Liver (tissue), 9 donors: ENCODE results near the gene NTNG1. TPM values are rescaled to one million over a fixed set of nuclear protein-coding genes. Genes with fewer than 3 reads are reported as not detected.

ENCODE experiments used
- DNase-seq: peaks from one replicate; pipeline ENCODE4 v3.0.0-alpha.2; 2017; ENCODE audit warnings: low spot score
- H3K27ac ChIP-seq, 2 donors: one replicate each; pipeline ENCODE4 v1.7.0; 2013; ENCODE audit warnings: inconsistent platforms in 2 of 2, low read length in 2 of 2, control low read depth in 1 of 2, low read depth in 1 of 2, mild to moderate bottlenecking in 1 of 2
- H3K27me3 ChIP-seq, 4 donors: one replicate each; pipeline versions ENCODE4 v1.6.1 to v1.7.0; 2013; ENCODE audit warnings: low read length in 3 of 4, inconsistent platforms in 1 of 4, mild to moderate bottlenecking in 1 of 4, moderate library complexity in 1 of 4; ENCODE audit not compliant: control insufficient read depth in 4 of 4, insufficient read depth in 4 of 4
- H3K36me3 ChIP-seq, 4 donors: one replicate each; pipeline versions ENCODE4 v1.6.1 to v1.7.0; 2013; ENCODE audit warnings: low read length in 3 of 4, mild to moderate bottlenecking in 3 of 4, low read depth in 1 of 4, moderate library complexity in 1 of 4; ENCODE audit not compliant: control insufficient read depth in 4 of 4, insufficient read depth in 3 of 4
- H3K4me1 ChIP-seq, 4 donors: one replicate each; pipeline versions ENCODE4 v1.6.1 to v1.7.0; 2013; ENCODE audit warnings: low read length in 3 of 4, mild to moderate bottlenecking in 3 of 4, moderate library complexity in 1 of 4; ENCODE audit not compliant: control insufficient read depth in 4 of 4, insufficient read depth in 4 of 4
- H3K4me3 ChIP-seq, 3 donors: one replicate each; pipeline versions ENCODE4 v1.6.1 to v1.7.0; 2013; ENCODE audit warnings: low read length in 3 of 3, control low read depth in 1 of 3, low read depth in 1 of 3, mild to moderate bottlenecking in 1 of 3
- H3K9ac ChIP-seq, 2 donors: one replicate each; pipeline ENCODE4 v1.7.0; 2013; ENCODE audit warnings: low read length in 2 of 2, mild to moderate bottlenecking in 2 of 2, moderate library complexity in 2 of 2, control low read depth in 1 of 2, low read depth in 1 of 2
- H3K9me3 ChIP-seq, 4 donors: one replicate each; pipeline versions ENCODE4 v1.6.1 to v1.7.0; 2013; ENCODE audit warnings: low read length in 3 of 4; ENCODE audit not compliant: control insufficient read depth in 4 of 4
- ATF3 ChIP-seq: IDR thresholded peaks from 2 replicates; pipeline ENCODE4 v1.6.1; 2016; ENCODE audit warnings: antibody characterized with exemption
- CTCF ChIP-seq: fragments of 150-350 bp; IDR thresholded peaks from 2 replicates; pipeline ENCODE4 v1.5.1; 2017; ENCODE audit warnings: improper control_type of control experiment, low read depth, low read length; ENCODE audit not compliant: missing input control
- EGR1 ChIP-seq, 2 donors: IDR thresholded peaks; 2 replicates each; pipeline ENCODE4 v1.6.1; 2016 to 2018; ENCODE audit warnings: antibody characterized with exemption in 2 of 2, low read depth in 2 of 2
- FOXA1 ChIP-seq: IDR thresholded peaks from 2 replicates; pipeline ENCODE4 v1.6.1; 2016; ENCODE audit warnings: antibody characterized with exemption
- FOXA2 ChIP-seq: IDR thresholded peaks from 2 replicates; pipeline ENCODE4 v1.6.1; 2016; ENCODE audit warnings: antibody characterized with exemption
- GABPA ChIP-seq, 2 donors: IDR thresholded peaks in 1 of 2; conservative IDR thresholded peaks in 1 of 2; 2 replicates each; pipeline ENCODE4 v1.6.1; 2016; ENCODE audit warnings: antibody characterized with exemption in 2 of 2, mild to moderate bottlenecking in 1 of 2, moderate library complexity in 1 of 2
- HNF4A ChIP-seq, 2 donors: conservative IDR thresholded peaks; 2 replicates each; pipeline ENCODE4 v1.6.1; 2016; ENCODE audit warnings: antibody characterized with exemption in 2 of 2, mild to moderate bottlenecking in 2 of 2
- HNF4G ChIP-seq: IDR thresholded peaks from 2 replicates; pipeline ENCODE4 v1.6.1; 2016; ENCODE audit warnings: antibody characterized with exemption
- JUND ChIP-seq, 2 donors: IDR thresholded peaks; 2 replicates each; pipeline ENCODE4 v1.6.1; 2016; ENCODE audit warnings: antibody characterized with exemption in 2 of 2
- NR2F2 ChIP-seq: IDR thresholded peaks from 2 replicates; pipeline ENCODE4 v1.6.1; 2016; ENCODE audit warnings: antibody characterized with exemption
- RAD21 ChIP-seq, 2 donors: IDR thresholded peaks; 2 replicates each; pipeline ENCODE4 v1.6.1; 2016; ENCODE audit warnings: antibody characterized with exemption in 2 of 2, mild to moderate bottlenecking in 2 of 2
- RXRA ChIP-seq, 2 donors: IDR thresholded peaks; 2 replicates each; pipeline ENCODE4 v1.6.1; 2017 to 2018; ENCODE audit warnings: antibody characterized with exemption in 2 of 2, mild to moderate bottlenecking in 1 of 2
- SP1 ChIP-seq: IDR thresholded peaks from 2 replicates; pipeline ENCODE4 v1.6.1; 2018; ENCODE audit warnings: antibody characterized with exemption, mild to moderate bottlenecking
- TAF1 ChIP-seq: conservative IDR thresholded peaks from 2 replicates; pipeline ENCODE4 v1.6.1; 2016; ENCODE audit warnings: antibody characterized with exemption, mild to moderate bottlenecking
- YY1 ChIP-seq: IDR thresholded peaks from 2 replicates; pipeline ENCODE4 v1.6.1; 2016; ENCODE audit warnings: antibody characterized with exemption, mild to moderate bottlenecking
- ZBTB33 ChIP-seq: IDR thresholded peaks from 2 replicates; pipeline ENCODE4 v1.6.1; 2016; ENCODE audit warnings: antibody characterized with exemption
- WGBS: extraction: QIAGEN DNeasy Blood & Tissue Kit; methylation state at CpG from one replicate; pipeline ENCODE4 v1.1.7; 2013; 5-methylcytosine and 5-hydroxymethylcytosine counted together
- polyA plus RNA-seq, 2 donors: library from polyadenylated mRNA; stranded (reverse) in 1 of 2; unstranded in 1 of 2; fragments of 200-250 nt in 1 of 2; fragments of >200 nt in 1 of 2; fragmentation: Nextera tagmentation in 1 of 2; extraction: Ambion mirVana in 1 of 2; gene quantifications; one replicate each; pipeline versions ENCODE4 v1.2.1 to v1.2.3, GENCODE V29; 2013 to 2015
- total RNA-seq, 2 donors: library from RNA; depleted of rRNA; stranded (reverse); fragments of >200 nt; gene quantifications; one replicate each; pipeline ENCODE4 v1.2.3, GENCODE V29; 2014
- TF ChIP-seq, protein P1 (sequence below): IDR thresholded peaks from 2 replicates; pipeline ENCODE4 v1.6.1; 2016; ENCODE audit warnings: antibody characterized with exemption
- TF ChIP-seq, protein P2 (sequence below): IDR thresholded peaks from 2 replicates; pipeline ENCODE4 v1.6.1; 2016; ENCODE audit warnings: antibody characterized with exemption, mild to moderate bottlenecking
- donor health status: healthy.
- donor health status: healthy.
- donor health status: healthy.
- donor health status: healthy.
- donor health status: healthy.

NTNG1 gene
- total and polyA plus RNA-seq, 4 donors: under 0.01 TPM; not detected in 2

DNA sequence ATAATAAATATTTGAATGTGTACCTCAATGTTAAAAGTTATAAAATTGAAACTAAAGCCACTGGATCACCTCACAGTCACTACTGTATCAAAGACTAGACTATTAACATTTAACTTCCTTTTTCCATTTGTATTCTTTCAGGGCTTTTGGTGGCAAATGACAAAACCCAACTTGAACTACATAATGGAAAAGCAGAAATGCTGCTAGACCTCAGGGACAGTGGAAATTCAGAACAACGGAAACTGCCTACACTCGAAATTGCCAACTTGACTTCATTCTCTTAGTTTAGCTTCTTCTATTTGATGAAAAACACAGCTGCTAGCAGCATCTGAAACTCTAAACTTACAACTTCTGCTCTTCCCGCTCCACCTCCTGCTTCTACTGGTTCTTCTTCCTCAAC is 34.9 kb upstream of the NTNG1 start:
- WGBS: 79% methylated on average over 3 of the region's 3 CpGs
- H3K9me3 ChIP-seq: no peaks in the 10 kb centered on the region
- DNase-seq: no peak
- H3K9ac ChIP-seq: no peak overlapping the region
- H3K4me1 ChIP-seq: no peaks in the 10 kb centered on the region
- TF ChIP-seq YY1 (no peak), TAF1 (no peak), NR2F2 (no peak), FOXA1 (no peak), EGR1 (IDR thresholded peaks at IDR 0.05; ENCODE audit: low read depth in 2 of 2) (no peak), RXRA (IDR thresholded peaks at IDR 0.05) (no peak), CTCF (no peak), RAD21 (IDR thresholded peaks at IDR 0.05) (no peak), FOXA2 (no peak), HNF4A (conservative IDR thresholded peaks at IDR 0.05) (no peak), GABPA (IDR thresholded peaks at IDR 0.05 in 1 of 2, conservative IDR thresholded peaks at IDR 0.05 in 1 of 2) (no peak), JUND (IDR thresholded peaks at IDR 0.05) (no peak), ZBTB33 (no peak)
- TF ChIP-seq, protein P1, sequence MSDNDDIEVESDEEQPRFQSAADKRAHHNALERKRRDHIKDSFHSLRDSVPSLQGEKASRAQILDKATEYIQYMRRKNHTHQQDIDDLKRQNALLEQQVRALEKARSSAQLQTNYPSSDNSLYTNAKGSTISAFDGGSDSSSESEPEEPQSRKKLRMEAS: no peak
- TF ChIP-seq, protein P2, sequence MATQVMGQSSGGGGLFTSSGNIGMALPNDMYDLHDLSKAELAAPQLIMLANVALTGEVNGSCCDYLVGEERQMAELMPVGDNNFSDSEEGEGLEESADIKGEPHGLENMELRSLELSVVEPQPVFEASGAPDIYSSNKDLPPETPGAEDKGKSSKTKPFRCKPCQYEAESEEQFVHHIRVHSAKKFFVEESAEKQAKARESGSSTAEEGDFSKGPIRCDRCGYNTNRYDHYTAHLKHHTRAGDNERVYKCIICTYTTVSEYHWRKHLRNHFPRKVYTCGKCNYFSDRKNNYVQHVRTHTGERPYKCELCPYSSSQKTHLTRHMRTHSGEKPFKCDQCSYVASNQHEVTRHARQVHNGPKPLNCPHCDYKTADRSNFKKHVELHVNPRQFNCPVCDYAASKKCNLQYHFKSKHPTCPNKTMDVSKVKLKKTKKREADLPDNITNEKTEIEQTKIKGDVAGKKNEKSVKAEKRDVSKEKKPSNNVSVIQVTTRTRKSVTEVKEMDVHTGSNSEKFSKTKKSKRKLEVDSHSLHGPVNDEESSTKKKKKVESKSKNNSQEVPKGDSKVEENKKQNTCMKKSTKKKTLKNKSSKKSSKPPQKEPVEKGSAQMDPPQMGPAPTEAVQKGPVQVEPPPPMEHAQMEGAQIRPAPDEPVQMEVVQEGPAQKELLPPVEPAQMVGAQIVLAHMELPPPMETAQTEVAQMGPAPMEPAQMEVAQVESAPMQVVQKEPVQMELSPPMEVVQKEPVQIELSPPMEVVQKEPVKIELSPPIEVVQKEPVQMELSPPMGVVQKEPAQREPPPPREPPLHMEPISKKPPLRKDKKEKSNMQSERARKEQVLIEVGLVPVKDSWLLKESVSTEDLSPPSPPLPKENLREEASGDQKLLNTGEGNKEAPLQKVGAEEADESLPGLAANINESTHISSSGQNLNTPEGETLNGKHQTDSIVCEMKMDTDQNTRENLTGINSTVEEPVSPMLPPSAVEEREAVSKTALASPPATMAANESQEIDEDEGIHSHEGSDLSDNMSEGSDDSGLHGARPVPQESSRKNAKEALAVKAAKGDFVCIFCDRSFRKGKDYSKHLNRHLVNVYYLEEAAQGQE: no peak
- H3K27me3 ChIP-seq: no peaks in the 10 kb centered on the region
- no peaks in the 10 kb centered on the region for H3K36me3 ChIP-seq
- no peak overlapping the region for H3K4me3 ChIP-seq
- H3K27ac ChIP-seq: no peak overlapping the region

- Histone ChIP-seq H3K27me3 (no peaks in the 10 kb centered on the region), H3K27ac (no peak overlapping the region), H3K9ac (no peak overlapping the region), H3K4me3 (no peak overlapping the region), H3K36me3 (no peaks in the 10 kb centered on the region), H3K9me3 (no peaks in the 10 kb centered on the region), H3K4me1 (no peaks in the 10 kb centered on the region)
- 48% methylated on average over 4 of the region's 4 CpGs for WGBS
- TF ChIP-seq ATF3: no peak
- no peak for TF ChIP-seq TAF1
- no peak for TF ChIP-seq EGR1 (IDR thresholded peaks at IDR 0.05; ENCODE audit: low read depth in 2 of 2)
- no peak for TF ChIP-seq SP1
- no peak for TF ChIP-seq RAD21 (IDR thresholded peaks at IDR 0.05)
- TF ChIP-seq YY1: no peak
- no peak for TF ChIP-seq NR2F2
- TF ChIP-seq FOXA1: no peak
- no peak for TF ChIP-seq JUND (IDR thresholded peaks at IDR 0.05)
- no peak for TF ChIP-seq HNF4G
- no peak for TF ChIP-seq FOXA2
- TF ChIP-seq GABPA (IDR thresholded peaks at IDR 0.05 in 1 of 2, conservative IDR thresholded peaks at IDR 0.05 in 1 of 2): no peak
- TF ChIP-seq RXRA (IDR thresholded peaks at IDR 0.05): no peak
- no peak for TF ChIP-seq HNF4A (conservative IDR thresholded peaks at IDR 0.05)
- no peak for DNase-seq
Observed at GRCh38 chr1:107110326-107110725, 30.5 kb upstream of the NTNG1 start.
